Measurements from ENCODE around the gene FLNB.

The FLNB gene

GRCh38 chr3:58025837-58026569, 17.8 kb downstream of the FLNB start:
- FAIRE-seq (no peak), DNase-seq (ENCODE audit: insufficient read length, low spot score) (no peak)
- TF ChIP-seq PAX5 (IDR thresholded peaks at IDR 0.05; ENCODE audit: insufficient read depth, low read length, severe bottlenecking): no peak

- no peak for TF ChIP-seq TAF1 (IDR thresholded peaks at IDR 0.05; ENCODE audit: low read depth, low read length)
- no peak for TF ChIP-seq PAX5 (IDR thresholded peaks at IDR 0.05; ENCODE audit: insufficient read depth, low read length, severe bottlenecking)
- no peak for TF ChIP-seq POLR2AphosphoS5 (IDR thresholded peaks at IDR 0.05; ENCODE audit: low read depth, low read length)
- TF ChIP-seq POLR2A (IDR thresholded peaks at IDR 0.05; ENCODE audit: low read depth, low read length): no peak
- no peak for TF ChIP-seq POU2F2 (IDR thresholded peaks at IDR 0.05; ENCODE audit: low read depth, low read length)
- TF ChIP-seq SPI1 (IDR thresholded peaks at IDR 0.05; ENCODE audit: low read depth, low read length): no peak
- no peak for FAIRE-seq
Observed at GRCh38 chr3:58026598-58026997, 18.4 kb downstream of the FLNB start.

GRCh38 chr3:58027704-58028317, 19.6 kb downstream of the FLNB start:
- DNase-seq (ENCODE audit: insufficient read length, low spot score) (no peak), FAIRE-seq (no peak)
- TF ChIP-seq POLR2AphosphoS5 (IDR thresholded peaks at IDR 0.05; ENCODE audit: low read depth, low read length) (no peak), TAF1 (IDR thresholded peaks at IDR 0.05; ENCODE audit: low read depth, low read length) (no peak), POLR2A (IDR thresholded peaks at IDR 0.05; ENCODE audit: low read depth, low read length) (no peak), SPI1 (IDR thresholded peaks at IDR 0.05; ENCODE audit: low read depth, low read length) (no peak)

More at GRCh38 chr3:58026598-58026997, 18.4 kb downstream of the FLNB start:
- DNase-seq (ENCODE audit: insufficient read length, low spot score): no peak

GRCh38 chr3:58028902-58029301, 20.7 kb downstream of the FLNB start:
- TF ChIP-seq TAF1 (IDR thresholded peaks at IDR 0.05; ENCODE audit: low read depth, low read length): no peak
- TF ChIP-seq POLR2A (IDR thresholded peaks at IDR 0.05; ENCODE audit: low read depth, low read length): no peak
- TF ChIP-seq SPI1 (IDR thresholded peaks at IDR 0.05; ENCODE audit: low read depth, low read length): no peak
- TF ChIP-seq POLR2AphosphoS5 (IDR thresholded peaks at IDR 0.05; ENCODE audit: low read depth, low read length): no peak
- TF ChIP-seq PAX5 (IDR thresholded peaks at IDR 0.05; ENCODE audit: insufficient read depth, low read length, severe bottlenecking): no peak
- no peak for TF ChIP-seq POU2F2 (IDR thresholded peaks at IDR 0.05; ENCODE audit: low read depth, low read length)
- FAIRE-seq: no peak

GRCh38 chr3:58029842-58030584, 21.8 kb downstream of the FLNB start:
- DNase-seq (ENCODE audit: insufficient read length, low spot score) (no peak), FAIRE-seq (no peak)
- no peak for TF ChIP-seq PAX5 (IDR thresholded peaks at IDR 0.05; ENCODE audit: insufficient read depth, low read length, severe bottlenecking)
- TF ChIP-seq POLR2A (IDR thresholded peaks at IDR 0.05; ENCODE audit: low read depth, low read length): no peak
- no peak for TF ChIP-seq POLR2AphosphoS5 (IDR thresholded peaks at IDR 0.05; ENCODE audit: low read depth, low read length)
- TF ChIP-seq POU2F2 (IDR thresholded peaks at IDR 0.05; ENCODE audit: low read depth, low read length): no peak
- TF ChIP-seq TAF1 (IDR thresholded peaks at IDR 0.05; ENCODE audit: low read depth, low read length): no peak
- TF ChIP-seq SPI1 (IDR thresholded peaks at IDR 0.05; ENCODE audit: low read depth, low read length): no peak

More at GRCh38 chr3:58028902-58029301, 20.7 kb downstream of the FLNB start:
- no peak for DNase-seq (ENCODE audit: insufficient read length, low spot score)

GRCh38 chr3:58032186-58032585, 24.0 kb downstream of the FLNB start:
- no peak for TF ChIP-seq POLR2A (IDR thresholded peaks at IDR 0.05; ENCODE audit: low read depth, low read length)
- no peak for TF ChIP-seq PAX5 (IDR thresholded peaks at IDR 0.05; ENCODE audit: insufficient read depth, low read length, severe bottlenecking)
- no peak for DNase-seq (ENCODE audit: insufficient read length, low spot score)
- FAIRE-seq: no peak

GRCh38 chr3:58034738-58035523, 26.7 kb downstream of the FLNB start:
- DNase-seq (ENCODE audit: insufficient read length, low spot score) (peak; percentile 65), FAIRE-seq (peak; percentile 93)
- no peak for TF ChIP-seq SPI1 (IDR thresholded peaks at IDR 0.05; ENCODE audit: low read depth, low read length)

GRCh38 chr3:58035524-58036255, 27.5 kb downstream of the FLNB start:
- DNase-seq (ENCODE audit: insufficient read length, low spot score) (no peak), FAIRE-seq (no peak)

More at GRCh38 chr3:58035524-58036255, 27.5 kb downstream of the FLNB start:
- TF ChIP-seq PAX5 (IDR thresholded peaks at IDR 0.05; ENCODE audit: insufficient read depth, low read length, severe bottlenecking): no peak
- TF ChIP-seq TAF1 (IDR thresholded peaks at IDR 0.05; ENCODE audit: low read depth, low read length): no peak
- TF ChIP-seq POLR2AphosphoS5 (IDR thresholded peaks at IDR 0.05; ENCODE audit: low read depth, low read length): no peak
- TF ChIP-seq POU2F2 (IDR thresholded peaks at IDR 0.05; ENCODE audit: low read depth, low read length): no peak
- TF ChIP-seq POLR2A (IDR thresholded peaks at IDR 0.05; ENCODE audit: low read depth, low read length): no peak
- TF ChIP-seq SPI1 (IDR thresholded peaks at IDR 0.05; ENCODE audit: low read depth, low read length): no peak

All from GM12891 (cell line).